ENCODE data around the gene MEIS3. TPM values are rescaled to one million over a fixed set of nuclear protein-coding genes. Genes with fewer than 3 reads are reported as not detected.
A peak's percentile ranks its signal among the peaks of the same experiment; 100 is the strongest.

MEIS3 gene
- total RNA-seq, 2 experiments from 2014 or later, result 0.47 TPM; not detected in 1

DNA sequence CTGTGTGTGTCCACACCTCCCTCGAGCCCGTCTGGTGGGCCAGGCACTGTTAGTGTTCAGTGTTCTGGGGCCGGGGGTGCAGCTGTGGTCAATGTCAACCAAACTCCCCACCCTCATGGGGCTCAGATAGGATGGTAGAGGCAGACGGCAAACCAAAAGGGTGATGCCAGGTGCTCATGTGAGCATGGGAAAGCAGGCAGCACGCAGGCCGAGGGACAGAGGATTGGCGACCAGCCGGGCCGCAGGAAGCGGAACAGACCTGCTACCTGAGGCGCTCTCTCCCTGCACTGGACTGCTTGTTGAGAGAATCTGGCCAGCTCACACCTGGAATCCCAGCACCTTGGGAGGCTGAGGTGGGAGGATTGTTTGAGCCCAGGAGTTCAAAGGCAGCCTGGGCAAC is 41.1 kb downstream of the MEIS3 start:
- peaks cover 73% of the 10 kb centered on the region for H3K36me3 ChIP-seq (ENCODE audit: insufficient read depth, low read length)
- H3K4me1 ChIP-seq (ENCODE audit: insufficient read depth, low read length), result peaks cover 17% of the 10 kb centered on the region
- Mint-ChIP-seq H3K27ac (no peak overlapping the region), H3K36me3 (ENCODE audit: low read depth) (peaks cover 70% of the 10 kb centered on the region), H3K4me3 (no peak overlapping the region), H3K9me3 (no peaks in the 10 kb centered on the region), H3K4me1 (ENCODE audit: low read depth) (peaks cover 23% of the 10 kb centered on the region), H3K27me3 (no peaks in the 10 kb centered on the region)
- H3K9me3 ChIP-seq (ENCODE audit: control insufficient read depth in 1 of 2, insufficient read depth in 1 of 2, low read length in 2 of 2), result no peaks in the 10 kb centered on the region
- no peak overlapping the region for H3K27ac ChIP-seq (ENCODE audit: low read depth in 1 of 2, low read length in 2 of 2)
- intact Hi-C loops (cut with DNase I, micrococcal nuclease), result no loop called here
- DNase-seq (no peak), ATAC-seq (ENCODE audit: poor library complexity) (no peak)
- CTCF ChIA-PET, result interaction anchor here (1.6 kb wide), 1 partner anchor 13 kb away, joined by 4 read pairs; no protein-coding TSS in a partner anchor
- POLR2A ChIA-PET, result no interaction called here
- H3K27me3 ChIP-seq (ENCODE audit: control insufficient read depth in 1 of 2, insufficient read depth in 2 of 2, low read length in 2 of 2), result no peaks in the 10 kb centered on the region
- H3K4me3 ChIP-seq (ENCODE audit: low read length), result no peak overlapping the region
- TF ChIP-seq, protein P1, sequence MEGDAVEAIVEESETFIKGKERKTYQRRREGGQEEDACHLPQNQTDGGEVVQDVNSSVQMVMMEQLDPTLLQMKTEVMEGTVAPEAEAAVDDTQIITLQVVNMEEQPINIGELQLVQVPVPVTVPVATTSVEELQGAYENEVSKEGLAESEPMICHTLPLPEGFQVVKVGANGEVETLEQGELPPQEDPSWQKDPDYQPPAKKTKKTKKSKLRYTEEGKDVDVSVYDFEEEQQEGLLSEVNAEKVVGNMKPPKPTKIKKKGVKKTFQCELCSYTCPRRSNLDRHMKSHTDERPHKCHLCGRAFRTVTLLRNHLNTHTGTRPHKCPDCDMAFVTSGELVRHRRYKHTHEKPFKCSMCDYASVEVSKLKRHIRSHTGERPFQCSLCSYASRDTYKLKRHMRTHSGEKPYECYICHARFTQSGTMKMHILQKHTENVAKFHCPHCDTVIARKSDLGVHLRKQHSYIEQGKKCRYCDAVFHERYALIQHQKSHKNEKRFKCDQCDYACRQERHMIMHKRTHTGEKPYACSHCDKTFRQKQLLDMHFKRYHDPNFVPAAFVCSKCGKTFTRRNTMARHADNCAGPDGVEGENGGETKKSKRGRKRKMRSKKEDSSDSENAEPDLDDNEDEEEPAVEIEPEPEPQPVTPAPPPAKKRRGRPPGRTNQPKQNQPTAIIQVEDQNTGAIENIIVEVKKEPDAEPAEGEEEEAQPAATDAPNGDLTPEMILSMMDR (IDR thresholded peaks at IDR 0.05), result no peak

DNA sequence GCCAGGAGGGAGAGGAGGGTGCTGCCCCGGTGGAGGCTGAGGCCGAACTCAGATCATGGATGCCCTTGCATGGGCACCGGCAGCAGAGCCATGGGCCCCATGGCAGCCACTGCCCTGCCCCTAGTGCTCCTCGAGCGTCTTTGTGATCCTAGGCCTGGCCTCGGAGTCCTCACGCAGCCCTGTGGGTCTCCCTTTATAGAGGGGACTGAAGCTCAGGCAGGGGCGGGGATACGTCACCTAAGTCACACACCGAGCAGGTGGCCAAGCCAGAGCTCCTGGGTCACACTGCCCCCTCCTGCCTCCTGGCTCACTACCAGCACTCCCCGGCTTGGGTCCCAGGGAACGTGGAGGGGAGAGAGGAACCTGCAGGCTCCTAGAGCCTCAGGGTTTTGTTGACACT is 41.5 kb downstream of the MEIS3 start:
- H3K36me3 Mint-ChIP-seq (ENCODE audit: low read depth), result peaks cover 70% of the 10 kb centered on the region

DNA sequence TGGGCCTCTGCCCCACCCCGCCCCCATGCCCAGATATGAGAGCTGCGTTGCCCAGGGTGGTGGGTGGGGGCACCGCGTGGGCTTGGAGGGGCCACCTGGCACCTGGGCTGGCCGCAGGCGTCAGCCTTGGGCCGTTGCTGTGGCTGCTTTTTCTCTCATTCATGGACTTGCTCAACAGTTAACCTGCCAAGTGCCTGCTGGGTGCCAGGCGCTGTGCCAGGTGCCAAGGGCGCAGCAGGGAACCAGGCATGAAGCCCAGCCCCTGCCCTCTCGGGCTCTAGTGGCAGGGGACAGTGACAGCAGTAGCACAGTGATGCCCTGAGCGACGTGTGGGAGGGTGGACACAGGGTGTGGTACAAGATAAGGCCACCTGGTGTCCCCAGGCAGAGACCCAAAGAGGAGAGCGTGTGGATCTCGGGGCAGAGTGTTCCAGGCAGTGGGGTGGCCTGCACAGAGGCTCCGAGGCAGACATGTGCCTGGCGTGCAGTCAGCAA is 42.1 kb downstream of the MEIS3 start:
- Histone ChIP-seq H3K36me3 (ENCODE audit: insufficient read depth, low read length) (peaks cover 83% of the 10 kb centered on the region), H3K27ac (ENCODE audit: low read depth in 1 of 2, low read length in 2 of 2) (no peak overlapping the region), H3K27me3 (ENCODE audit: control insufficient read depth in 1 of 2, insufficient read depth in 2 of 2, low read length in 2 of 2) (no peaks in the 10 kb centered on the region), H3K9me3 (ENCODE audit: control insufficient read depth in 1 of 2, insufficient read depth in 1 of 2, low read length in 2 of 2) (no peaks in the 10 kb centered on the region), H3K4me1 (ENCODE audit: insufficient read depth, low read length) (peaks cover 16% of the 10 kb centered on the region), H3K4me3 (ENCODE audit: low read length) (no peak overlapping the region)
- Mint-ChIP-seq H3K4me3 (no peak overlapping the region), H3K36me3 (ENCODE audit: low read depth) (peaks cover 69% of the 10 kb centered on the region), H3K9me3 (no peaks in the 10 kb centered on the region), H3K4me1 (ENCODE audit: low read depth) (peaks cover 17% of the 10 kb centered on the region), H3K27ac (no peak overlapping the region), H3K27me3 (no peaks in the 10 kb centered on the region)
- ATAC-seq (ENCODE audit: poor library complexity) (no peak), DNase-seq (peak in 1 of 14 experiments; percentile 13)
- intact Hi-C loops (cut with DNase I, micrococcal nuclease), result no loop called here
- TF ChIP-seq, protein P1 (IDR thresholded peaks at IDR 0.05), result no peak
- ChIA-PET CTCF (interaction anchor here (1.6 kb wide), 1 partner anchor 14 kb away, joined by 4 read pairs; no protein-coding TSS in a partner anchor), POLR2A (no interaction called here)

More for the DNA sequence above, 41.5 kb downstream of the MEIS3 start:
- POLR2A ChIA-PET, result no interaction called here
- Mint-ChIP-seq H3K9me3 (no peaks in the 10 kb centered on the region), H3K27ac (no peak overlapping the region), H3K4me1 (ENCODE audit: low read depth) (peaks cover 20% of the 10 kb centered on the region), H3K4me3 (no peak overlapping the region), H3K27me3 (no peaks in the 10 kb centered on the region)
- intact Hi-C loops (cut with DNase I, micrococcal nuclease), result no loop called here
- H3K27me3 ChIP-seq (ENCODE audit: control insufficient read depth in 1 of 2, insufficient read depth in 2 of 2, low read length in 2 of 2), result no peaks in the 10 kb centered on the region
- peaks cover 17% of the 10 kb centered on the region for H3K4me1 ChIP-seq (ENCODE audit: insufficient read depth, low read length)
- H3K4me3 ChIP-seq (ENCODE audit: low read length), result no peak overlapping the region
- ATAC-seq (ENCODE audit: poor library complexity) (no peak), DNase-seq (no peak)
- CTCF ChIA-PET, result interaction anchor here (1.6 kb wide), 1 partner anchor 13 kb away, joined by 4 read pairs; no protein-coding TSS in a partner anchor
- H3K9me3 ChIP-seq (ENCODE audit: control insufficient read depth in 1 of 2, insufficient read depth in 1 of 2, low read length in 2 of 2), result no peaks in the 10 kb centered on the region
- TF ChIP-seq, protein P1 (IDR thresholded peaks at IDR 0.05), result no peak
- peaks cover 78% of the 10 kb centered on the region for H3K36me3 ChIP-seq (ENCODE audit: insufficient read depth, low read length)
- no peak overlapping the region for H3K27ac ChIP-seq (ENCODE audit: low read depth in 1 of 2, low read length in 2 of 2)

Measured in CD4-positive, alpha-beta T cell (primary cell).